Measurements from ENCODE around the gene P3H2. TPM values are rescaled to one million over a fixed set of nuclear protein-coding genes. Genes with fewer than 3 reads are reported as not detected.

Gene P3H2
- total RNA-seq, 1 experiment from 2014 or later, result 95.5 TPM

GRCh38 chr3:190055773-190056172 is 64.9 kb downstream of the P3H2 start:
- no peak for DNase-seq (ENCODE audit: low read depth)

DNA sequence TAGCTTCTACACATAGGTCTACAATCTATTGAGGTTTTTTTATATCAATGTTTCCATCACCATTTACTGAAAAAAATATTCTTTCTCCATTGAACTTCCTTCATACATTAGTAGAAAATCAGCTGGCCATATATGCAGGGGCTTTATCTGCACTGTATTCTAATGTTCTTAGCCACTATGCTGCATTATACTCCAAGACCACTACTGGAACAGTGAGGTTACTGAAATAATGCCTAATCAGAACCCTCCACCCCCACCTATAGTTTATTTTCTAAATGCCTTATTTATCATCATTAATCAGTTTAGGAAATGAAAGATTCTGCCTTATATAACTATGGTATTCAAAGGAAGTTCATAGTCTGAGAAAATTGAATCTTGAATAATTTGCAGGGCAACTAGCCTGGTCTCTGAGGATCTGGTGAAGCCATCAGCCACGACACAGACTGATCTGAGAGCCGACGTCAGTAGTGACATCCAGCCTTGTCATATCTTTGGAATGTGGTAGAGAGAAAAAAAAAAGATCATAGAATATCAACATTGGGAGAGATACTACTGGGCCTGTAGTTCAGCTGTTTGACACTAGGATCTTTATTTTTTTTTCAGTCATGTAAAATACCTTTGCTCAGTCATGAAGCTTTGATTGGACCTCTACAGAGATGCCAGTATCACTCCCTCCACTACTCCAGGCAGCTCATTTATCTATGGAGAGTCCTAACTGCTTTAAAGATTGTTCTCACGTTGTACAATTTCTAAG is 66.6 kb downstream of the P3H2 start:
- peak; percentile 95 for DNase-seq (ENCODE audit: low read depth)

- no peak for DNase-seq (ENCODE audit: low read depth)
Observed at GRCh38 chr3:190051641-190052040, 69.1 kb downstream of the P3H2 start.

DNA sequence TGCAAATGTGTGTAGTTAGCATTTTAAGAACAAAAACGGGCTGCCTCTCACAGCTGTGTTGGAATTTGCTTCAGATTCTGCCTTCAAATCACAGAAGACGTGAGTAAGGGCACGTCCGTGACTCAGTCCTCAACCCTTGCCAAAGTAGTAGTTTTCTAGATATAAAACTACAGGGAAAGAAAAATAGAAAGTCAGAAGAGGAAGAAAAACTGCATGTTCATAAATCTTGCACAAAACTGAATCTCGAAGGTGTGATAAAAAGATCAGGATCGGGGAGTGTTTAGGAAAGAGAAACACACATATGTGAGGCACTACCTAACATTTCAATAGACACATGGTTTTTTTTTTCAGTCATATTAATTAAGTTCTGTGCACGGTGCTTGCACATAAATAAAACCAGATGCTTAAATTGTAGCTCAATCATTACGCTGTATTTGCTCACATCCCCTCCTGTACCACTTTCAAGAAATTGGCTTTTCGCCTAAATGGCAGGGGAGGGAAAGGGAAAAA is 71.7 kb downstream of the P3H2 start:
- peak; percentile 83 for DNase-seq (ENCODE audit: low read depth)

GRCh38 chr3:190044974-190045373 is 75.7 kb downstream of the P3H2 start:
- DNase-seq (ENCODE audit: low read depth), result no peak

DNA sequence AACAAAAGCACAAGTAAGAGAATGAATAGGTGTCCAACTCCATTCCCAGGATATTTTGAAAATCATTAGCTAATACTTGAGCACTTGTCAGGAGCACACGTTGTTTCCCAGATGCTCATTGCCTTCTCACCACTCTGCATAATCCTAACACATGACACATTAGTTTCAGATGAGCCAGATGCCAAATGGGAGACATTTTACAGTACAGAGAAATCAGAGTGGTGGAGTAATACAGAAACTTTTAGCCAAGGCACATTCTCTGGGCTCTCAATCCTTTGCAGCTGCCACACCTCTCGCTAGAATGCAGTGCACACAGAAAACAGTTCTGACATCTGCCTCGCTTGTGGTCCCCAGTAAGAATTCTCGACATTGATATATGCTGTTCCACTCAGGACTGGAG is 76.6 kb downstream of the P3H2 start:
- DNase-seq (ENCODE audit: low read depth), result no peak

- DNase-seq (ENCODE audit: low read depth), result no peak
Observed at GRCh38 chr3:190043741-190044140, 77.0 kb downstream of the P3H2 start.

- DNase-seq (ENCODE audit: low read depth), result no peak
Observed at GRCh38 chr3:190042558-190042957, 78.1 kb downstream of the P3H2 start.

DNA sequence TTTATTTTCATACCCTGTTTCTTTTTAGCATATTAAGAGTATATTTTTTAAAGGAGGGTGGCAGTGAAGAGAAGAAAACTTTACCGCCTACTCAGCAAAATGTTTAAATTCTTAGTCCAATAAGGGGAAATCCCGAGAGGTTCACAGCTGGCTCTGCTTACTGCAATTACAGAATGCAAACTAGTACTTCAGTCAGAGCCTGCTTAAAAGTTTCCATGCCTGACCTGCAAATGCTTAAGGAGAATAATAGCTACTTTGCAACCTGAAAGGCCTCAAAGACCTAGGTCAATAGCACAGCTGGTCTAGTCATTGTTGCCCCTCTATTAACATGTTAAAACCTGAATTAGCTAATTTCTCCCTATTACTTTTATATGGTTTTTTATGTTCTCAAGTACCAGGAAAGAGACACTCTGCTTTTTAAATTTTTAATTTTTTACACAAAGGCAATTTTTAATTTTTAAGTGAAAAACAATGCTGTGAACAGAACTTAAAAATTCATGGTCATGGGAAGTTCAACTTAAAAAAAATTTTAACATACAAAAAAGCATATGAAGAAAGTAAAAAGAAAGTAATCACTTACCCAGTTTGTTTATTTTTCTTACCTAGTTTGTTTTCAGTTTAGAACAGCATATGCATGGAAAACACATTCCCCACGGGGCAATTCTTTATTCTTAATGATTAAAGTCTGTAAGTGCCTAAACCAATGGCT is 79.2 kb downstream of the P3H2 start:
- no peak for DNase-seq (ENCODE audit: low read depth)

DNA sequence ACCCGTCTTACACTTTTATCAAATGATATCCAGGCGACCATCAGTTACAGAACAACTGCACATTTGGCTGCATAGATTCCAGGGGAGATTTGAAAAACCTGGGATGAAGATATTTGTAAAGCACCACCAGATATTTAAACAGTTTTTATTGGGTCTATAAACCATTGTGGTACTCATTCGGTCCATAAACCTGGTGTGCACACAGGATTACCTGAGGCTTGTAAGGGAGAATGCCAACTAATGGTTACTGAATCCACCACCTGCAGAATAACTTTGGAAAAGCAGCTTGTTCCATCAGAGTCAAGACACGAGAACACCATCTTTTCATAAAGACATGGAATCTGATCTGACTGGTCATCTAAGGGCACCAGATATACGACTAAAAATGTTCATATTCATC is 80.6 kb downstream of the P3H2 start:
- no peak for DNase-seq (ENCODE audit: low read depth)

GRCh38 chr3:190038050-190038933 is 82.4 kb downstream of the P3H2 start:
- DNase-seq (ENCODE audit: low read depth), result peak; percentile 92

DNA sequence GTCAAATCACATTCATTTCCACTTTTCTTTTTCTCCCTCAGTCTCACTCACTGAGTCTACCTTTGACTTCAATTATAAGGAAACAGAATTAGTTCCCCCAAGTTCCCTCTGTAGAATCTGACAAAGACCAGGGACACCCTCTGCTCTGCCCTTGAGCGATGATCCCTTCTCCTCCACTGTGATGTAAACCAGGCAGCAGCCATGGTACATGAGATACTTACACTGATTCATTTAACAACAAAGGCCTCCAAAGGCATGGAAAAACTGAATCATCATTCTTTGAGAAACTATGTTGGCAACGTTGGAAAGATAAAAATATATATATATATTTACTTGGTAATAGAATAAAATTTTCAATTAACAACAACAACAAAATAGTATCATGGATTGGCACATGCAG is 84.1 kb downstream of the P3H2 start:
- peak; percentile 69 for DNase-seq (ENCODE audit: low read depth)

GRCh38 chr3:190034446-190034845 is 86.3 kb downstream of the P3H2 start:
- DNase-seq (ENCODE audit: low read depth), result no peak

- peak; percentile 50 for DNase-seq (ENCODE audit: low read depth)
Observed at GRCh38 chr3:190032923-190033322, 87.8 kb downstream of the P3H2 start.

DNA sequence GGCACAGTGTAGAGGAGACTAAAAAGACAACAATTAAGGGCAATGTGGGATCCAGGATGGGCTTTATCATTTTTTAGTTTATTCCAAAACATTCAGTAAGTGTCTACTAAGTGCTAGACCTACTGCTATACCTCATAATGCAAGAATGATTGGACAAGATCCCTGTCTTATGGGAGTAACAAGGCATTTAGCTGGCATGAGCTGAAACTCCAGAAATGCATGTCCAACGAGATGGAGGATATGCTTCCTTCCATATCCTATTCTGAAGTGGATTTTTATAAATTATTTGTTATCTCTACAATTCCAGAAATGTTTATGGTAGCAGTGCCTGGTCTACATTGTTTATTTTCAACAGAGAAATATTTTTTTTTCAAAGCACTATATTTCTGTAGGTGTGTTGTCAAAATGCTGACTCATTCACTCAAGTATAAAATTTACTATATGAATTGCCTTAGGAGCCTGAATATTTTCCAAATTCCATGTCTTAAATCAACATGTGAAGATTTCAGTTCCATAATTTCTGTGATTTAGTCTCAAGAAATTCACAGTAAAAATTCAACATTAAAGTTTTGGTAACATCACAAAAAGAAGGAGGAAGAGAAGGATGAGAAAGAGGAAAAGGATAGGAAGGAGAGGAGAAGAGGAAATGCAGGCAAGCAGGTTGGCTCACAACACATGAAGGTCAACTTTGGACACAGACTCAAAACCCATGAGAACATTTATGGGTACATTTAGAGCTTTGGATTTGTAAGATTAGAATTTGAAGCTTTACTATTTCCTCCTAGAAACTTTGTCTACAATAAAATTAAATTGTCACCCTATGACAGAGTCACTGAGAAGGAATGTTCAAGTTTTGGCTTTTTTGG is 88.6 kb downstream of the P3H2 start:
- DNase-seq (ENCODE audit: low read depth), result peak; percentile 37

DNA sequence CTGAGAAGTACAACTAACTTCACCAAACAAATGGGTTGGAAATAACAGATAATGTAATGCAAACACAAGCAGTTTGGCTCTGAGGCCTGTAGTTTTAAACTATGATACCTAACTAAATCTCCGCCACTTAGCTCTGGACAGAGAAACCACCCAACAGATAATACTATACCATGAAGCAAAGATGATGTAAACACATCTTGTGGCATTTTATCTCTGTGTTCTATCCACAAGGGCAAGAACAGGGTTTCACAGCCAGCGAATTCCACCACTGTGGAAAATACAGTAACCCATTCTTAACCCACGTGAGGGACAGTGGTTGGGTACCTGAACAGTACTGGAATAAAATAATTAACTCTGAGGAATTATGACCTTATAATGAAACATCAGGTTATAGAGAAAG is 93.6 kb downstream of the P3H2 start:
- DNase-seq (ENCODE audit: low read depth), result no peak

DNA sequence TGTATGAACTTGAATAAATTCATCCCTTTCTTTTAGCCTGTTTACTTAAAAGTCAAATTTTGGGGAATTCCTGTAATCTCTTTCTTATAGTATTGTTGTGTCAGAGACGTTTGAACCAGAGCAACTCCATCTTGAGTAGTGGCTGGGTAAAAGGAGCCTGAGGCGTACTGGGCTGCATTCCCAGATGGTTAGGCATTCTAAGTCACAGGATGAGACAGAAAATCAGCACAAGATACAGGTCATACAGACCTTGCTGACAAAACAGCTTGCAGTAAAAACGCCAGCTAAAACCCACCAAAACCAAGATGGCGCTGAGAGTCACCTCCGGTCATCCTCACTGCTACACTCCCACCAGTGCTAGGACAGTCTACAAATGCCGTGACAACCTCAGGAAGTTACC is 94.5 kb downstream of the P3H2 start:
- DNase-seq (ENCODE audit: low read depth), result peak; percentile 89

- DNase-seq (ENCODE audit: low read depth), result peak; percentile 70
Observed at GRCh38 chr3:190024912-190025311, 95.8 kb downstream of the P3H2 start.

GRCh38 chr3:190019844-190020243 is 100.9 kb downstream of the P3H2 start:
- DNase-seq (ENCODE audit: low read depth), result peak; percentile 48

- DNase-seq (ENCODE audit: low read depth), result no peak
Observed at GRCh38 chr3:190019006-190019405, 101.7 kb downstream of the P3H2 start.

DNA sequence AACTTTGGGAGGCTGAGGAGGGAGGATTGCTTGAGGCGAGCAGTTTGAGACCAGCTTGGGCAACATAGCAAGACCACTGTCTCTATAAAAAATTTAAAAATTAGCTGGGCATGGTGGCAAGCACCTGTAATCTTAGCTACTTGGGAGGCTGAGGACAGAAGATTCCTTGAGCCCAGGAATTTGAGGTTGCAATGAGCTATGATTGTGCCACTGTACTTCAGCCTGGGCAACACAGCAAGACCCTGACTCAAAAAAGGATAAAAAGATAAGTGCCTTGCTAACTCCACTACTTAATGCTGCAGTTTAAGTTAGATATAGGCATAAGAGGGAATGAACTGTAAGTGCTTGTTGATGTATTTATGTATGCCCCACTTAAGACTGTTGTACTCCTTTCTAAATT is 102.2 kb downstream of the P3H2 start:
- no peak for DNase-seq (ENCODE audit: low read depth)

All from M059J (cell line).